Astrocyte (in vitro differentiated cells and primary cell): Measurements from ENCODE around the gene APBB1. TPM values are rescaled to one million over a fixed set of nuclear protein-coding genes. Genes with fewer than 3 reads are reported as not detected.

Experiments used
- DNase-seq: peaks from one replicate; pipeline ENCODE4 v3.0.0-alpha.2; 2010; ENCODE audit warnings: low read depth
- FAIRE-seq: peaks from 2 replicates; lab custom pipeline; 2011; peaks lifted over from hg19 to GRCh38; lab: Jason Lieb, UNC
- H2AFZ ChIP-seq: 2 replicates; pipeline ENCODE4 v1.6.0; 2012; ENCODE audit warnings: low read depth, low read length, inconsistent platforms
- H3K27ac ChIP-seq: 2 replicates; pipeline ENCODE4 v1.5.1; 2011; ENCODE audit warnings: low read depth, low read length, inconsistent platforms
- H3K27me3 ChIP-seq: 2 replicates; pipeline ENCODE4 v1.6.0; 2011; ENCODE audit warnings: low read length, inconsistent platforms; ENCODE audit not compliant: insufficient read depth
- H3K36me3 ChIP-seq: 2 replicates; pipeline ENCODE4 v1.5.1; 2011; ENCODE audit warnings: low read length, inconsistent platforms; ENCODE audit not compliant: insufficient read depth
- H3K4me1 ChIP-seq: 2 replicates; pipeline ENCODE4 v1.5.1; 2011; ENCODE audit warnings: low read length, inconsistent platforms; ENCODE audit not compliant: insufficient read depth
- H3K4me2 ChIP-seq: 2 replicates; pipeline ENCODE4 v1.6.0; 2012; ENCODE audit warnings: low read length, inconsistent platforms
- H3K4me3 ChIP-seq: 2 replicates; pipeline ENCODE4 v1.5.1; 2011; ENCODE audit warnings: low read depth, mild to moderate bottlenecking, low read length, inconsistent platforms; ENCODE audit not compliant: insufficient read depth
- H3K79me2 ChIP-seq: 2 replicates; pipeline ENCODE4 v1.6.0; 2012; ENCODE audit warnings: mild to moderate bottlenecking, low read length, inconsistent platforms; ENCODE audit not compliant: insufficient read depth
- H3K9ac ChIP-seq: 2 replicates; pipeline ENCODE4 v1.6.0; 2012; ENCODE audit warnings: mild to moderate bottlenecking, low read length, inconsistent platforms
- H3K9me3 ChIP-seq: 2 replicates; pipeline ENCODE4 v1.5.1; 2012; ENCODE audit warnings: low read depth, mild to moderate bottlenecking, low read length, inconsistent platforms; ENCODE audit not compliant: insufficient read depth
- H4K20me1 ChIP-seq: 2 replicates; pipeline ENCODE4 v1.6.0; 2012; ENCODE audit warnings: low read length, inconsistent platforms; ENCODE audit not compliant: insufficient read depth
- H3K27ac Mint-ChIP-seq: one replicate; pipeline ENCODE4 v1.8.0; 2021; ENCODE audit warnings: mild to moderate bottlenecking, mixed read lengths; ENCODE audit not compliant: unreplicated experiment
- H3K27me3 Mint-ChIP-seq: one replicate; pipeline ENCODE4 v1.8.0; 2021; ENCODE audit warnings: low read depth, mixed read lengths; ENCODE audit not compliant: unreplicated experiment
- H3K36me3 Mint-ChIP-seq: one replicate; pipeline ENCODE4 v1.8.0; 2021; ENCODE audit warnings: low read depth, mixed read lengths; ENCODE audit not compliant: unreplicated experiment
- H3K4me1 Mint-ChIP-seq: one replicate; pipeline ENCODE4 v1.8.0; 2021; ENCODE audit warnings: low read depth, mixed read lengths; ENCODE audit not compliant: unreplicated experiment
- H3K4me3 Mint-ChIP-seq: one replicate; pipeline ENCODE4 v1.8.0; 2021; ENCODE audit warnings: mild to moderate bottlenecking, moderate library complexity, mixed read lengths; ENCODE audit not compliant: unreplicated experiment
- H3K9me3 Mint-ChIP-seq: one replicate; pipeline ENCODE4 v1.8.0; 2021; ENCODE audit warnings: mild to moderate bottlenecking, mixed read lengths; ENCODE audit not compliant: unreplicated experiment
- CTCF ChIP-seq: IDR thresholded peaks from 2 replicates; pipeline ENCODE4 v1.5.1; 2011; ENCODE audit warnings: low read depth, mild to moderate bottlenecking, inconsistent platforms, low read length, moderate library complexity; ENCODE audit not compliant: insufficient read depth
- EZH2 ChIP-seq: IDR thresholded peaks from 2 replicates; pipeline ENCODE4 v1.6.1; 2012; ENCODE audit warnings: mild to moderate bottlenecking, low read length, inconsistent platforms; ENCODE audit not compliant: insufficient read depth
- total RNA-seq: library from RNA; stranded (reverse); gene quantifications from 2 replicates; pipeline ENCODE4 v1.2.1, GENCODE V29; 2021

The APBB1 gene
- total RNA-seq, 1 donor from 2014 or later = 36.3 TPM

- Histone ChIP-seq H3K9me3 (no peaks in the 10 kb centered on the region), H3K4me3 (no peak overlapping the region), H2AFZ (no peak overlapping the region), H3K79me2 (peaks cover 13% of the 10 kb centered on the region), H3K36me3 (no peaks in the 10 kb centered on the region), H4K20me1 (peaks cover 7% of the 10 kb centered on the region), H3K27ac (no peak overlapping the region), H3K4me2 (peak overlapping the region; percentile 55), H3K4me1 (peaks cover 18% of the 10 kb centered on the region), H3K27me3 (peaks cover 4% of the 10 kb centered on the region), H3K9ac (no peak overlapping the region)
- Mint-ChIP-seq H3K27ac (peak overlapping the region; percentile 15), H3K9me3 (no peaks in the 10 kb centered on the region), H3K36me3 (peaks cover 5% of the 10 kb centered on the region), H3K4me1 (peaks cover 12% of the 10 kb centered on the region), H3K27me3 (peaks cover 9% of the 10 kb centered on the region), H3K4me3 (no peak overlapping the region)
- DNase-seq = peak; percentile 36
- FAIRE-seq = no peak
- no peak for TF ChIP-seq CTCF
Observed at GRCh38 chr11:6387811-6388599, 30.9 kb downstream of the APBB1 start.

- H3K4me2 ChIP-seq = no peak overlapping the region
- TF ChIP-seq CTCF (no peak), EZH2 (no peak)
Observed at GRCh38 chr11:6385046-6385777, 33.7 kb downstream of the APBB1 start.

GRCh38 chr11:6378640-6378989, 40.3 kb downstream of the APBB1 start:
- Mint-ChIP-seq H3K4me1 (peaks cover 2% of the 10 kb centered on the region), H3K27me3 (peaks cover 18% of the 10 kb centered on the region), H3K36me3 (no peaks in the 10 kb centered on the region), H3K9me3 (no peaks in the 10 kb centered on the region), H3K4me3 (no peak overlapping the region), H3K27ac (no peak overlapping the region)
- H3K79me2 ChIP-seq = no peaks in the 10 kb centered on the region
- H3K27me3 ChIP-seq = no peaks in the 10 kb centered on the region
- DNase-seq (no peak), FAIRE-seq (no peak)
- TF ChIP-seq EZH2 (no peak), CTCF (no peak)
- H2AFZ ChIP-seq = no peak overlapping the region
- H3K36me3 ChIP-seq = no peaks in the 10 kb centered on the region
- H3K9ac ChIP-seq = no peak overlapping the region
- H3K9me3 ChIP-seq = no peaks in the 10 kb centered on the region
- no peak overlapping the region for H3K4me2 ChIP-seq
- no peaks in the 10 kb centered on the region for H4K20me1 ChIP-seq
- no peaks in the 10 kb centered on the region for H3K4me1 ChIP-seq
- H3K4me3 ChIP-seq = no peak overlapping the region
- H3K27ac ChIP-seq = no peak overlapping the region

More at GRCh38 chr11:6385046-6385777, 33.7 kb downstream of the APBB1 start:
- H3K27me3 Mint-ChIP-seq = peaks cover 19% of the 10 kb centered on the region
- peaks cover 10% of the 10 kb centered on the region for H3K4me1 ChIP-seq
- no peak overlapping the region for H2AFZ ChIP-seq
- H3K4me3 ChIP-seq = no peak overlapping the region
- DNase-seq (no peak), FAIRE-seq (no peak)
- no peaks in the 10 kb centered on the region for H3K36me3 Mint-ChIP-seq
- H4K20me1 ChIP-seq = no peaks in the 10 kb centered on the region
- no peaks in the 10 kb centered on the region for H3K9me3 Mint-ChIP-seq
- no peak overlapping the region for H3K27ac Mint-ChIP-seq
- H3K27me3 ChIP-seq = peaks cover 4% of the 10 kb centered on the region
- H3K9ac ChIP-seq = no peak overlapping the region
- H3K36me3 ChIP-seq = no peaks in the 10 kb centered on the region
- no peak overlapping the region for H3K4me3 Mint-ChIP-seq
- H3K79me2 ChIP-seq = no peaks in the 10 kb centered on the region
- H3K9me3 ChIP-seq = no peaks in the 10 kb centered on the region
- peaks cover 12% of the 10 kb centered on the region for H3K4me1 Mint-ChIP-seq
- no peak overlapping the region for H3K27ac ChIP-seq
